Amygdala (tissue), 56 donors: Measurements from ENCODE around the gene ZC3H10.
"Not testable (repeated sequence)": the region's sequence is repeated elsewhere in the genome, so short reads cannot be mapped to it uniquely, and the experiment has no call there.

Experiments
- DNase-seq, 56 donors: peaks; one replicate each; lab custom pipeline; 2025; lab: John Stamatoyannopoulos, UW

The ZC3H10 gene

GRCh38 chr12:56152756-56153677, 35.0 kb downstream of the ZC3H10 start:
- peak in 1 of 56 donors; percentile 29 for DNase-seq

GRCh38 chr12:56153678-56154065, 35.6 kb downstream of the ZC3H10 start:
- no peak for DNase-seq

- DNase-seq: no peak
Observed at GRCh38 chr12:56154246-56154771, 36.2 kb downstream of the ZC3H10 start.

- no peak for DNase-seq
Observed at GRCh38 chr12:56154818-56155217, 36.8 kb downstream of the ZC3H10 start.

- DNase-seq: no peak
Observed at GRCh38 chr12:56155256-56155845, 37.3 kb downstream of the ZC3H10 start.

- not testable (repeated sequence) for DNase-seq
Observed at GRCh38 chr12:56156464-56157200, 38.6 kb downstream of the ZC3H10 start.

- DNase-seq: peak in 43 of 56 donors; percentile 27 to 81 (median 59)
Observed at GRCh38 chr12:56157201-56158028, 39.3 kb downstream of the ZC3H10 start.

- peak in 55 of 56 donors; percentile 55 to 100 (median 92) for DNase-seq
Observed at GRCh38 chr12:56158029-56158925, 40.2 kb downstream of the ZC3H10 start, which contains the start of gene MYL6. Gene MYL6, plus strand, starts transcription at chr12:56158359. Its CDS starts 43 bp downstream, at chr12:56158402.

- peak in 28 of 56 donors; percentile 5 to 59 (median 22) for DNase-seq
Observed at GRCh38 chr12:56158926-56159461, 40.9 kb downstream of the ZC3H10 start.

- DNase-seq: no peak
Observed at GRCh38 chr12:56159482-56160192, 41.6 kb downstream of the ZC3H10 start.

- DNase-seq: no peak
Observed at GRCh38 chr12:56160193-56160763, 42.2 kb downstream of the ZC3H10 start.

GRCh38 chr12:56160894-56161689, 43.0 kb downstream of the ZC3H10 start:
- DNase-seq: no peak

GRCh38 chr12:56161690-56162351, 43.8 kb downstream of the ZC3H10 start:
- DNase-seq: no peak

GRCh38 chr12:56162468-56163290, 44.6 kb downstream of the ZC3H10 start:
- no peak for DNase-seq
